Measurements from ENCODE around the gene ID4.

DNA sequence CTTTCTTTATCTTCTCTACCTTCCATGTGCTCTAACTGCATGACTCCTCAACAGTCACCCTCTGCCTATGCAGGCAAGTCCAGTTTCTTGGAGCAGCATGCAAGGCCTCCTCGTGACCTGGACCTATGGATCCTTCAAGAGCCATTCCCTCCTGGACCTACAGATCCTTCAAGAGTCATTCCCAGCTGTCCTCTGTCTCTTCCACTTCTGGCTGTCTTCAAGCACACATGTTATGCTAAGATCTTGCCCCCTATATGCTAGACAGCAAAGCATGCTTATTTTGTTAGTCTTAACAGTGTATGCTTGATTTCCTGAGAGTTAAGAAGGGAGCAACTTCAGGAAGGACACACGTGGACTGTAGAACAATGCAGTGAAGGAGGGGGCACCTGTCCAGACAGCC is 7.5 kb downstream of the ID4 start:
- TF ChIP-seq, protein P1, sequence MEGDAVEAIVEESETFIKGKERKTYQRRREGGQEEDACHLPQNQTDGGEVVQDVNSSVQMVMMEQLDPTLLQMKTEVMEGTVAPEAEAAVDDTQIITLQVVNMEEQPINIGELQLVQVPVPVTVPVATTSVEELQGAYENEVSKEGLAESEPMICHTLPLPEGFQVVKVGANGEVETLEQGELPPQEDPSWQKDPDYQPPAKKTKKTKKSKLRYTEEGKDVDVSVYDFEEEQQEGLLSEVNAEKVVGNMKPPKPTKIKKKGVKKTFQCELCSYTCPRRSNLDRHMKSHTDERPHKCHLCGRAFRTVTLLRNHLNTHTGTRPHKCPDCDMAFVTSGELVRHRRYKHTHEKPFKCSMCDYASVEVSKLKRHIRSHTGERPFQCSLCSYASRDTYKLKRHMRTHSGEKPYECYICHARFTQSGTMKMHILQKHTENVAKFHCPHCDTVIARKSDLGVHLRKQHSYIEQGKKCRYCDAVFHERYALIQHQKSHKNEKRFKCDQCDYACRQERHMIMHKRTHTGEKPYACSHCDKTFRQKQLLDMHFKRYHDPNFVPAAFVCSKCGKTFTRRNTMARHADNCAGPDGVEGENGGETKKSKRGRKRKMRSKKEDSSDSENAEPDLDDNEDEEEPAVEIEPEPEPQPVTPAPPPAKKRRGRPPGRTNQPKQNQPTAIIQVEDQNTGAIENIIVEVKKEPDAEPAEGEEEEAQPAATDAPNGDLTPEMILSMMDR (conservative IDR thresholded peaks at IDR 0.05; ENCODE audit: low read length): no peak
- no peak for TF ChIP-seq EZH2phosphoT487 (IDR thresholded peaks at IDR 0.05; ENCODE audit: borderline replicate concordance)

All from Loucy (cell line).